Measurements from ENCODE around the gene CLIC2. TPM values are rescaled to one million over a fixed set of nuclear protein-coding genes. Genes with fewer than 3 reads are reported as not detected.
"Not testable (repeated sequence)": the region's sequence is repeated elsewhere in the genome, so short reads cannot be mapped to it uniquely, and the experiment has no call there.

Gene CLIC2
- total RNA-seq, 3 donors from 2014 or later (not counting 1 experiment from before 2014, with no cell fraction given), result 0.20 to 2.2 (median 0.75) TPM

DNA sequence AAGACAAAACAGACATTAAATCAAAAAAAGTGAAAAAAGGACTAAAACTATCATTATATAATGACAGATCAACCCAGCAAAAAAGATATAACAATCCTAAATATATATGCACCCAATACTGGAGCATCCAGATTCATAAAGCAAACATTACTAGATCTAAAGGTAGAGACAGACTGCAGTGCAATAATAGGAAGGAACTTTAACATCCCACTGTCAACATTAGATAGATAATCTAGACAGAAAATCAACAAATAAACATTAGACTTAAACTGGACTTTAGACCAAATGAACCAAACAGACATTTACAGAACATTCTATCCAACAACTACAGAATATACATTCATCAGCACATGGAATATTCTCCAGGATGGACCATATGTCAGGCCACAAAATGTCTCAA lies 40.6 kb downstream of the CLIC2 start:
- Histone ChIP-seq H3K9me3 (ENCODE audit: control insufficient read depth, insufficient read depth, low read length) (no peaks in the 10 kb centered on the region), H3K27me3 (ENCODE audit: control insufficient read depth, insufficient read depth, low read length) (no peaks in the 10 kb centered on the region), H3K4me1 (ENCODE audit: control insufficient read depth, insufficient read depth, low read length) (no peaks in the 10 kb centered on the region), H3K36me3 (ENCODE audit: control insufficient read depth, insufficient read depth, low read length) (no peaks in the 10 kb centered on the region), H3K4me3 (ENCODE audit: low read length) (no peak overlapping the region), H3K27ac (ENCODE audit: low read length) (no peak overlapping the region)
- no peaks in the 10 kb centered on the region for H3K4me1 Mint-ChIP-seq
- H3K27ac Mint-ChIP-seq, result no peak overlapping the region
- no peak overlapping the region for H3K4me3 Mint-ChIP-seq
- H3K27me3 Mint-ChIP-seq (ENCODE audit: low read depth in 2 of 2), result peaks cover 2 to 8% of the 10 kb centered on the region in 2 donors
- TF ChIP-seq, protein P1, sequence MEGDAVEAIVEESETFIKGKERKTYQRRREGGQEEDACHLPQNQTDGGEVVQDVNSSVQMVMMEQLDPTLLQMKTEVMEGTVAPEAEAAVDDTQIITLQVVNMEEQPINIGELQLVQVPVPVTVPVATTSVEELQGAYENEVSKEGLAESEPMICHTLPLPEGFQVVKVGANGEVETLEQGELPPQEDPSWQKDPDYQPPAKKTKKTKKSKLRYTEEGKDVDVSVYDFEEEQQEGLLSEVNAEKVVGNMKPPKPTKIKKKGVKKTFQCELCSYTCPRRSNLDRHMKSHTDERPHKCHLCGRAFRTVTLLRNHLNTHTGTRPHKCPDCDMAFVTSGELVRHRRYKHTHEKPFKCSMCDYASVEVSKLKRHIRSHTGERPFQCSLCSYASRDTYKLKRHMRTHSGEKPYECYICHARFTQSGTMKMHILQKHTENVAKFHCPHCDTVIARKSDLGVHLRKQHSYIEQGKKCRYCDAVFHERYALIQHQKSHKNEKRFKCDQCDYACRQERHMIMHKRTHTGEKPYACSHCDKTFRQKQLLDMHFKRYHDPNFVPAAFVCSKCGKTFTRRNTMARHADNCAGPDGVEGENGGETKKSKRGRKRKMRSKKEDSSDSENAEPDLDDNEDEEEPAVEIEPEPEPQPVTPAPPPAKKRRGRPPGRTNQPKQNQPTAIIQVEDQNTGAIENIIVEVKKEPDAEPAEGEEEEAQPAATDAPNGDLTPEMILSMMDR (IDR thresholded peaks at IDR 0.05), result no peak
- no peak for ATAC-seq
- peaks cover 0 to 2% of the 10 kb centered on the region in 2 donors for H3K9me3 Mint-ChIP-seq
- no peak for DNase-seq
- H3K36me3 Mint-ChIP-seq, result no peaks in the 10 kb centered on the region
- intact Hi-C loops (cut with micrococcal nuclease), result no loop called here

DNA sequence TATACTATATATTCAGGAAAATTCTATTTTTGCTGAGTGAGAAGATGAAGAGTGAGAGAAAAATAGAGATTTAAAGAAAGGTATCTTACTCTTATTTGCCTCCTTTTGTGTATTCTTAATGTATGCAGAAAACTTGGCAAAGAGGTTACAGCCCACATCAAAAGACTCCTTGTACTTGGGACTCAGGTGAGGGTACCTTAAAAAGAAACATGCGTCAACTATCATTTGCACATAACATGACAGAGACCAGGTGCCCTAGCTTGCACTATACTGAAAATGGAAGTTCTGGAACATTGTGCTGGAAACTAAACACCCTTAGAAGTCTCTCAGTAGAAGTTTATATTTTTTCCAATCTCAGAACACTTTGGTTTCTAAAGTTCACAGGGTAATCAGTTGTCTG lies 54.5 kb downstream of the CLIC2 start:
- no peak overlapping the region for H3K27ac Mint-ChIP-seq
- no peaks in the 10 kb centered on the region for H3K4me1 ChIP-seq (ENCODE audit: control insufficient read depth, insufficient read depth, low read length)
- H3K9me3 Mint-ChIP-seq, result no peaks in the 10 kb centered on the region
- H3K4me1 Mint-ChIP-seq, result no peaks in the 10 kb centered on the region
- intact Hi-C loops (cut with micrococcal nuclease), result no loop called here
- H3K27ac ChIP-seq (ENCODE audit: low read length), result no peak overlapping the region
- no peaks in the 10 kb centered on the region for H3K36me3 Mint-ChIP-seq
- ATAC-seq (no peak), DNase-seq (peak in 1 of 2 donors; percentile 6)
- WGBS (ENCODE audit: insufficient coverage), result 80% methylated on average over 1 of the region's 1 CpG
- H3K36me3 ChIP-seq (ENCODE audit: control insufficient read depth, insufficient read depth, low read length), result no peaks in the 10 kb centered on the region
- H3K4me3 ChIP-seq (ENCODE audit: low read length), result no peak overlapping the region
- H3K27me3 ChIP-seq (ENCODE audit: control insufficient read depth, insufficient read depth, low read length), result no peaks in the 10 kb centered on the region
- no peak overlapping the region for H3K4me3 Mint-ChIP-seq
- H3K9me3 ChIP-seq (ENCODE audit: control insufficient read depth, insufficient read depth, low read length), result no peaks in the 10 kb centered on the region
- TF ChIP-seq, protein P1 (IDR thresholded peaks at IDR 0.05), result no peak
- peaks cover 0 to 3% of the 10 kb centered on the region in 2 donors for H3K27me3 Mint-ChIP-seq (ENCODE audit: low read depth in 2 of 2)

DNA sequence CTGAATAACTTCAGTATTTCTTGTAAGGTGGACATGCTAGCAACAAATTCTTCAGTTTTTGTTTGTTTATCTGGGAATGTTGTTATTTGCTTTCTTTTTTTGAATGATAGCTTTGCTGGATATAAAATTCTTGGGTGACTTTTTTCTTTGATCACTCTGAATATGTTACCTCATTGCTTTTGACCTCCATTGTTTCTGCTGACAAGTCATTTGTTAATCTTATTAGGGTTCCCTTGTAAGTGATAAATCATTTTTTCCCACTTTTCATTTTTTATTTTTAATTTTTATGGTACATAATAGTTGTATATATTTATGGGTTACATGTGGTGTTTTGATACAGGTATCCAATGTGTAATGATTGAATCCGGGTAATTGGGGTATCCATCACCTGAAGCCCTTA lies 63.4 kb downstream of the CLIC2 start:
- Mint-ChIP-seq H3K27ac (no peak overlapping the region), H3K36me3 (peaks cover 8% of the 10 kb centered on the region), H3K4me1 (no peaks in the 10 kb centered on the region), H3K9me3 (peaks cover 3% of the 10 kb centered on the region in 2 donors), H3K27me3 (ENCODE audit: low read depth in 2 of 2) (peaks cover 3 to 7% of the 10 kb centered on the region in 2 donors), H3K4me3 (no peak overlapping the region)
- Histone ChIP-seq H3K4me1 (ENCODE audit: control insufficient read depth, insufficient read depth, low read length) (no peaks in the 10 kb centered on the region), H3K27ac (ENCODE audit: low read length) (no peak overlapping the region), H3K36me3 (ENCODE audit: control insufficient read depth, insufficient read depth, low read length) (no peaks in the 10 kb centered on the region), H3K9me3 (ENCODE audit: control insufficient read depth, insufficient read depth, low read length) (no peaks in the 10 kb centered on the region), H3K4me3 (ENCODE audit: low read length) (no peak overlapping the region), H3K27me3 (ENCODE audit: control insufficient read depth, insufficient read depth, low read length) (no peaks in the 10 kb centered on the region)
- ATAC-seq, result no peak
- intact Hi-C loops (cut with micrococcal nuclease), result no loop called here
- TF ChIP-seq, protein P1 (IDR thresholded peaks at IDR 0.05), result no peak
- no peak for DNase-seq
- WGBS (ENCODE audit: insufficient coverage), result no CpG with 5 or more reads among the region's 1 CpG

DNA sequence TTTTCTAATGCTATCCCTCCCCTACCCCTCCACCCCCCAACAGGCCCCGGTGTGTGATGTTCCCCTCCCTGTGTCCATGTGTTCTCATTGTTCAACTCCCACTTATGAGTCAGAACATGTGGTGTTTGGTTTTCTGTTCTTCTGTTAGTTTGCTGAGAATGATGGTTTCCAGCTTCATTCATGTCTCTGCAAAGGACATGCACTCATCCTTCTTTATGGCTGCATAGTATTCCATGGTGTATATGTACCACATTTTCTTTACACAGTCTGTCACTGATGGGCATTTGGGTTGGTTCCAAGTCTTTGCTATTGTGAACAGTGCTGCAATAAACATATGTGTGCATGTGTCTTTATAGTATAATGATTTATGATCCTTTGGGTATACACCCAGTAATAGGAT lies 66.4 kb downstream of the CLIC2 start:
- ATAC-seq; H3K4me3 Mint-ChIP-seq; H3K36me3 ChIP-seq (ENCODE audit: control insufficient read depth, insufficient read depth, low read length); H3K4me3 ChIP-seq (ENCODE audit: low read length); H3K4me1 ChIP-seq (ENCODE audit: control insufficient read depth, insufficient read depth, low read length); H3K9me3 Mint-ChIP-seq; H3K9me3 ChIP-seq (ENCODE audit: control insufficient read depth, insufficient read depth, low read length); H3K27ac ChIP-seq (ENCODE audit: low read length); H3K27ac Mint-ChIP-seq; H3K36me3 Mint-ChIP-seq; H3K27me3 Mint-ChIP-seq (ENCODE audit: low read depth in 2 of 2); DNase-seq; H3K27me3 ChIP-seq (ENCODE audit: control insufficient read depth, insufficient read depth, low read length); intact Hi-C loops (cut with micrococcal nuclease): not testable (repeated sequence)
- no CpG with 5 or more reads among the region's 1 CpG for WGBS (ENCODE audit: insufficient coverage)
- peaks cover 3 to 12% of the 10 kb centered on the region in 2 donors for H3K4me1 Mint-ChIP-seq

Data from natural killer cell (primary cell).